ENCODE results near the gene PCDH19.

DNA sequence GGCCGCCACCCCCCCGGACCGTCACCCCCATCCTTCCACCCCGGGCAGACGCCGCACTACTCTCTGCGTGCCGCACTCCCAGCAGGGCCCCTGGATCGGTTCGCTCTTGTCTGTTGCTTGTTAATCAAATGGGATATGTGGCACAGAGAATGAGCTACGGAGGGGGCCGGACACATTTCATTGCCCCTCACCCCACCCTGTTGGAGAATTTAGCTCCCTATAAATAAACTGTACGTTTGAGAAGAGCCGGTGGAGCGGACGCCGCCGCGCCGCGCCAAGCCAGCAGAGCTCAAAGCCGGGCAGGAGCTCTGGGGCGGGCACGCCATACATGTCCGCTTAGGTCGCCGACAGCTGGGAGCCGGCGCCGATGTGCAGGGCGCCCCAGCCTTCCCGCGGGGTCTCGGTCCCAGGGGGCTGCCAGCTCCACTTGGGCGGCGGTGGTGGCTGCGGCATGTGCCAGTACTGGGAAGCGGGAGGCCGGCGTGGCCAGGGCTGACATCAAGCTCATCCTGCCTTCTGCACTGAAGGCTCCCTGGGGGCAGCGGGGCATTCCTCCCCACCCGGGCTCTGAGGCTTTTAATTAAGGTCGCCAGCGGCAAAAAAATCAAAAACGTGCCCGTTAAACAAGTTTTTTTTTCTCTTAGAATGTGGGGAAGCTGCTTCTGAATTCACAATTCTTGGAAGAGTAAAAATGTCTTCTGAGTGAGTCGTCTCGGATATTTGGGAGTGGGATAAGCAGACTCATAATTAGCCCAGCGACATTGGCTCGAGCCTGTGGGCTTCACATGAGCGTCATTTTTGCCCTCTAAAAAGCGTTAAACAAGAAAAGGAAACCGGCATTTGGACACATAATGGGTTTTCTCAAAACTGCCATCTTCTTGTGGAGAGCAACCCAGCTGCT is 1.1 kb upstream of the PCDH19 start:
- TF ChIP-seq POLR2A (IDR thresholded peaks at IDR 0.05) (no peak), EP300 (IDR thresholded peaks at IDR 0.05) (no peak)
- TF ChIP-seq, protein P1, sequence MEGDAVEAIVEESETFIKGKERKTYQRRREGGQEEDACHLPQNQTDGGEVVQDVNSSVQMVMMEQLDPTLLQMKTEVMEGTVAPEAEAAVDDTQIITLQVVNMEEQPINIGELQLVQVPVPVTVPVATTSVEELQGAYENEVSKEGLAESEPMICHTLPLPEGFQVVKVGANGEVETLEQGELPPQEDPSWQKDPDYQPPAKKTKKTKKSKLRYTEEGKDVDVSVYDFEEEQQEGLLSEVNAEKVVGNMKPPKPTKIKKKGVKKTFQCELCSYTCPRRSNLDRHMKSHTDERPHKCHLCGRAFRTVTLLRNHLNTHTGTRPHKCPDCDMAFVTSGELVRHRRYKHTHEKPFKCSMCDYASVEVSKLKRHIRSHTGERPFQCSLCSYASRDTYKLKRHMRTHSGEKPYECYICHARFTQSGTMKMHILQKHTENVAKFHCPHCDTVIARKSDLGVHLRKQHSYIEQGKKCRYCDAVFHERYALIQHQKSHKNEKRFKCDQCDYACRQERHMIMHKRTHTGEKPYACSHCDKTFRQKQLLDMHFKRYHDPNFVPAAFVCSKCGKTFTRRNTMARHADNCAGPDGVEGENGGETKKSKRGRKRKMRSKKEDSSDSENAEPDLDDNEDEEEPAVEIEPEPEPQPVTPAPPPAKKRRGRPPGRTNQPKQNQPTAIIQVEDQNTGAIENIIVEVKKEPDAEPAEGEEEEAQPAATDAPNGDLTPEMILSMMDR (IDR thresholded peaks at IDR 0.05) = no peak
